ENCODE measurements around the gene MSI2.

DNA sequence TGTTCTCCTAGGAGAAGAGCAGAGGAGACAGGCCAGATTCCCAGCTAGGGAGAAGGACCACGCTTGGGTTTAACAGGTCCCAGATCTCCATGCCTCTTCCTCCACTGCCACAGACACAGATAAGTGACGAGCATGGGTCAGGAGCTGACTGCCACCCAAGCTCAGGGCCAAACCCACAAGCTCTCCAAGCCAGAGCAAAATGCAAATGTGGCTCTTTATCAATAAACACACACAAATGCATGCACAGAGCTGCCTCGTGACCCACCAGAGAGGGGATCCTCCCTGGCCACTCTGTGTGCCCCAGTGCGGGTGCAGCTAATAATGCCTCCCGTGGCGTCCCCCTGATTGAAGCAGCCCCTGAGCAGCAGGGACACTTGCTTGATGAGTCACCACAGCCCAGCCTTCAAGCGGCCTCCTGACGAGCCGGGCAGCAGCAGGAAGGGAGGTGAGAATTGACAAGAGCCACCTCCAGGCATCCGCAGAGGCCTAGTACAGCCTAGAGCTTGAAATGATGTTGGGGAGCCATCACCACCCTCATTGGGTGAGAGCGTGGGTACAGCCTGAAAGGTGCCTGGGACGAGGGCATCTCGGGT is 344.9 kb downstream of the MSI2 start:
- TF ChIP-seq, protein P1, sequence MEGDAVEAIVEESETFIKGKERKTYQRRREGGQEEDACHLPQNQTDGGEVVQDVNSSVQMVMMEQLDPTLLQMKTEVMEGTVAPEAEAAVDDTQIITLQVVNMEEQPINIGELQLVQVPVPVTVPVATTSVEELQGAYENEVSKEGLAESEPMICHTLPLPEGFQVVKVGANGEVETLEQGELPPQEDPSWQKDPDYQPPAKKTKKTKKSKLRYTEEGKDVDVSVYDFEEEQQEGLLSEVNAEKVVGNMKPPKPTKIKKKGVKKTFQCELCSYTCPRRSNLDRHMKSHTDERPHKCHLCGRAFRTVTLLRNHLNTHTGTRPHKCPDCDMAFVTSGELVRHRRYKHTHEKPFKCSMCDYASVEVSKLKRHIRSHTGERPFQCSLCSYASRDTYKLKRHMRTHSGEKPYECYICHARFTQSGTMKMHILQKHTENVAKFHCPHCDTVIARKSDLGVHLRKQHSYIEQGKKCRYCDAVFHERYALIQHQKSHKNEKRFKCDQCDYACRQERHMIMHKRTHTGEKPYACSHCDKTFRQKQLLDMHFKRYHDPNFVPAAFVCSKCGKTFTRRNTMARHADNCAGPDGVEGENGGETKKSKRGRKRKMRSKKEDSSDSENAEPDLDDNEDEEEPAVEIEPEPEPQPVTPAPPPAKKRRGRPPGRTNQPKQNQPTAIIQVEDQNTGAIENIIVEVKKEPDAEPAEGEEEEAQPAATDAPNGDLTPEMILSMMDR (IDR thresholded peaks at IDR 0.05; ENCODE audit: low read length) = no peak
- TF ChIP-seq EZH2 (IDR thresholded peaks at IDR 0.05; ENCODE audit: borderline replicate concordance, low read length) = no peak
